ENCODE results near the gene CYYR1. TPM values are rescaled to one million over a fixed set of nuclear protein-coding genes. Genes with fewer than 3 reads are reported as not detected.

Gene CYYR1
- total RNA-seq, 1 donor from 2014 or later, result 88.6 TPM

DNA sequence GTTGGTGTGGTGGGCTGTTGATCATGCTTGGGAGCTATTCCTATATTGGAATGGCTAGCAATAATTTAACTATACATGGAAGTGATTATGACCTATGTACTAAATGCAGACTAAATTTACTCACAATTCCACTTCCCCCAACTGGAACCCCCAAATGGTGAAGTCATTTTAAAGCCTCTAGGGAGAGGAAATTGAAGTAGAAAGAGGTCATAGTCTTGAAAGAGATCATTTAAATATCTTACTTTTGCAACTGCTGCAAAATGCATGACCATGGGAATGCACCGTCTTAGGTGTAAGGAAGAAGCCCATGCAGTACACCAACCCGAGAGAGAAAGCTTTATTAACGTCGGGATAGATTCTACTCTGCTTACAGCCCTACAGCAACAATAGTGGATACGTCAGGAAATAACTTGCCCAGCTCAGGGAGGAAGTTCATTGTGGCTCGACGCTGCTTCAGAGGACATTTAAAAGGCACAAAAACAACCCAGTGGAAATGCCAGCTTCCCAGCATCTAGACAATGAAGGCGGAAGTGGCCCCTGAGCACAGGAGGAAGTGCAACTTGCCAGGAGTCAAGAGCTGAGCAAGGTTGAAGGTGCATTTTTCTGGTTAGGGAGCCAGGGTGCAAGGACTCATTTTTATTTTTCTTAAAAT, 26.5 kb downstream of the CYYR1 start:
- TF ChIP-seq, protein P1, sequence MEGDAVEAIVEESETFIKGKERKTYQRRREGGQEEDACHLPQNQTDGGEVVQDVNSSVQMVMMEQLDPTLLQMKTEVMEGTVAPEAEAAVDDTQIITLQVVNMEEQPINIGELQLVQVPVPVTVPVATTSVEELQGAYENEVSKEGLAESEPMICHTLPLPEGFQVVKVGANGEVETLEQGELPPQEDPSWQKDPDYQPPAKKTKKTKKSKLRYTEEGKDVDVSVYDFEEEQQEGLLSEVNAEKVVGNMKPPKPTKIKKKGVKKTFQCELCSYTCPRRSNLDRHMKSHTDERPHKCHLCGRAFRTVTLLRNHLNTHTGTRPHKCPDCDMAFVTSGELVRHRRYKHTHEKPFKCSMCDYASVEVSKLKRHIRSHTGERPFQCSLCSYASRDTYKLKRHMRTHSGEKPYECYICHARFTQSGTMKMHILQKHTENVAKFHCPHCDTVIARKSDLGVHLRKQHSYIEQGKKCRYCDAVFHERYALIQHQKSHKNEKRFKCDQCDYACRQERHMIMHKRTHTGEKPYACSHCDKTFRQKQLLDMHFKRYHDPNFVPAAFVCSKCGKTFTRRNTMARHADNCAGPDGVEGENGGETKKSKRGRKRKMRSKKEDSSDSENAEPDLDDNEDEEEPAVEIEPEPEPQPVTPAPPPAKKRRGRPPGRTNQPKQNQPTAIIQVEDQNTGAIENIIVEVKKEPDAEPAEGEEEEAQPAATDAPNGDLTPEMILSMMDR (IDR thresholded peaks at IDR 0.05; ENCODE audit: unreplicated experiment), result no peak
- H3K4me1 Mint-ChIP-seq (ENCODE audit: unreplicated experiment), result peaks cover 62% of the 10 kb centered on the region
- DNase-seq (ENCODE audit: low spot score), result peak; percentile 34
- peak overlapping the region; percentile 98 for H3K27ac Mint-ChIP-seq (ENCODE audit: unreplicated experiment)
- peaks cover 7% of the 10 kb centered on the region for H3K27me3 Mint-ChIP-seq (ENCODE audit: unreplicated experiment)
- peaks cover 14% of the 10 kb centered on the region for H3K36me3 Mint-ChIP-seq (ENCODE audit: low read depth, unreplicated experiment)
- no peaks in the 10 kb centered on the region for H3K9me3 Mint-ChIP-seq (ENCODE audit: unreplicated experiment)
- H3K4me3 Mint-ChIP-seq (ENCODE audit: unreplicated experiment), result peak overlapping the region; percentile 39

DNA sequence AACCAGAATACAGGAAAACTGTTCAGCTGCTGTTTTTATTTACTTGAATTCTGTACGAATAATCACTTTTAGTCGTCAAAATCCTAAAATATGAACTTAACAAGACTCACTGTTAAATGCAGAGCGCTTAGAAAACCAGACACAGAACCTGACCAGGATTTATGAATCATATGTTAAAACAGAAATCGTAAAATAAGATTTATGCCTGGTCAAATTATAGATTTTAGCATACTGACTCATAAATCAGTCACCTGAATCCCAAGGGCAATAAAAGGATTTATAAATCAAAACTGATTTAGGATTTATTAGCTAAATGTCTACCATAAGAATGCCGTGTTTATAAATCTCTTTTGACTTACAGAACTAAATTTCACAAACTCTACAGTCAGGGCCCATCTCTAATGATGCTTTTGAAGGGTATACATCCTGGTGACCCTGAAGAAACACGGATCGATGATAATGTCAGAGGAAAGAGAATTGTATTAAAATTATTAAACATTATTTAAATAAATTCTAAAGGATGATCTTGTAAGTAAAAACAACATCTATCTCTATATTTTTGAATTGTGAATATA, 28.8 kb downstream of the CYYR1 start:
- Mint-ChIP-seq H3K4me3 (ENCODE audit: unreplicated experiment) (no peak overlapping the region), H3K27me3 (ENCODE audit: unreplicated experiment) (peaks cover 4% of the 10 kb centered on the region), H3K4me1 (ENCODE audit: unreplicated experiment) (peaks cover 62% of the 10 kb centered on the region), H3K36me3 (ENCODE audit: low read depth, unreplicated experiment) (peaks cover 3% of the 10 kb centered on the region), H3K27ac (ENCODE audit: unreplicated experiment) (no peak overlapping the region), H3K9me3 (ENCODE audit: unreplicated experiment) (no peaks in the 10 kb centered on the region)
- no peak for DNase-seq (ENCODE audit: low spot score)
- TF ChIP-seq, protein P1 (IDR thresholded peaks at IDR 0.05; ENCODE audit: unreplicated experiment), result no peak

DNA sequence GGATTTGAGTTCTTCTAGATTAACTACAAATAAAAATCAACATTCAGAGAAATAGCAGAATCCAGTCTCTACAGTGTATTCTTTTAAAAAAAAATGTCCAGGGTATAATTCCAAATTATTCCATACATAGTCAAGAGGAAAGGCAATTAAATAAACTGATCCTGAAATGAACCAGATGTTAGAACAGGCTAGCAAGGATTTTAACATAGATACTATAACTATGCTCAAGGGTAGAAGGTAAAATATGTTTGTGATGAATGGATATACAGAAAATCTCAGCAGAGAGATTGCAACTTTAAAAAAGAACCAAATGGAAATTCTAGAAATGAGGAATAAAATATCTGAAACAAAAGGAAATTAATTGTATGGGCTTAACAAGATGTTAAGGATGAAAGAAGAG, 32.4 kb downstream of the CYYR1 start:
- no peak overlapping the region for H3K27ac Mint-ChIP-seq (ENCODE audit: unreplicated experiment)
- peaks cover 4% of the 10 kb centered on the region for H3K27me3 Mint-ChIP-seq (ENCODE audit: unreplicated experiment)
- H3K4me3 Mint-ChIP-seq (ENCODE audit: unreplicated experiment), result no peak overlapping the region
- DNase-seq (ENCODE audit: low spot score), result no peak
- peaks cover 13% of the 10 kb centered on the region for H3K36me3 Mint-ChIP-seq (ENCODE audit: low read depth, unreplicated experiment)
- H3K4me1 Mint-ChIP-seq (ENCODE audit: unreplicated experiment), result peaks cover 41% of the 10 kb centered on the region
- TF ChIP-seq, protein P1 (IDR thresholded peaks at IDR 0.05; ENCODE audit: unreplicated experiment), result no peak
- H3K9me3 Mint-ChIP-seq (ENCODE audit: unreplicated experiment), result no peaks in the 10 kb centered on the region

DNA sequence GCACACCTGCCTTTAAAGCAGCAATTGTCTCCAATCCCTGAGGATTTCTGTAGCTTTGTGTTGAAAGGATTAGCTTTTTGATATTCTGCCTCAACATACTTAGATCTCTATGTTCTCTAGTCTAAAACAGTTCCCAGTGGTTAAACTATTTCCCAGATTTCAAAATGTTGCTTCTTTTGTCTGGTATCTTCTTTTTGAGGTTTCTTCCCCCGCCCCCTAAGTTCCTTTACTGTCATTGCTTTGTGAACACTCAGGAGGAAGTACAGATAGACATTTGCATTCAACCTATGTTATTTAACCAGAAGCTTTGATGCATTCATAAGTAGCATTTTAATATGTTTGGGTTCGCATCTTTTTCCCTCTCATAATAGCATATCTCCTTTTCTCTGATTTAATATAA, 33.5 kb downstream of the CYYR1 start:
- TF ChIP-seq, protein P1 (IDR thresholded peaks at IDR 0.05; ENCODE audit: unreplicated experiment), result no peak
- DNase-seq (ENCODE audit: low spot score), result no peak
- Mint-ChIP-seq H3K27me3 (ENCODE audit: unreplicated experiment) (peaks cover 4% of the 10 kb centered on the region), H3K4me1 (ENCODE audit: unreplicated experiment) (peaks cover 40% of the 10 kb centered on the region), H3K9me3 (ENCODE audit: unreplicated experiment) (no peaks in the 10 kb centered on the region), H3K27ac (ENCODE audit: unreplicated experiment) (peak overlapping the region; percentile 32), H3K36me3 (ENCODE audit: low read depth, unreplicated experiment) (peaks cover 17% of the 10 kb centered on the region), H3K4me3 (ENCODE audit: unreplicated experiment) (no peak overlapping the region)

DNA sequence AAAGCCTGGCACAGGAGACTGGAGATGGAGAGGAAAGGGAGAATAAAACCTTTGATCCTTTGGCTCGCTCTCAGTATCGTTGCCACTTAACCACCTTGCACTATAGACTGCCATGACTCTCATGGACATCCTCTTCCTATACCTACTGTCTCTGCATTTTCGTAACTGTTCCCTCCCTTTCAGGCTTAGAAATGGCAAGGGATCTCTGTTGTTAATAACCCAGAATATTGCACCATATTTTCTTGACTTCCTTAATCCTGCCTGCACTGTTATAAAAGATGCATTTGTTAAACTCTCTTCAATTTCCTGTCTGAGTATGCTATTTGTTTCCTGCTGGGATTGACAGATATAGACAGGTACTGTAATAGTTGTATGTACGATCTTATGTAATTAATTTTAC, 38.6 kb downstream of the CYYR1 start:
- no peaks in the 10 kb centered on the region for H3K9me3 Mint-ChIP-seq (ENCODE audit: unreplicated experiment)
- H3K27me3 Mint-ChIP-seq (ENCODE audit: unreplicated experiment), result no peaks in the 10 kb centered on the region
- H3K4me1 Mint-ChIP-seq (ENCODE audit: unreplicated experiment), result peaks cover 17% of the 10 kb centered on the region
- peaks cover 35% of the 10 kb centered on the region for H3K36me3 Mint-ChIP-seq (ENCODE audit: low read depth, unreplicated experiment)
- H3K4me3 Mint-ChIP-seq (ENCODE audit: unreplicated experiment), result no peak overlapping the region
- no peak overlapping the region for H3K27ac Mint-ChIP-seq (ENCODE audit: unreplicated experiment)
- no peak for DNase-seq (ENCODE audit: low spot score)
- TF ChIP-seq, protein P1 (IDR thresholded peaks at IDR 0.05; ENCODE audit: unreplicated experiment), result no peak

Measured in endothelial cell (in vitro differentiated cells).